GM12892 (cell line): ENCODE results near the gene DEXI.

Source experiments
- DNase-seq: peaks from one replicate; pipeline ENCODE4 v3.0.0; 2011; ENCODE audit not compliant: insufficient read length
- FAIRE-seq: peaks from 2 replicates; lab custom pipeline; 2011; peaks lifted over from hg19 to GRCh38; lab: Jason Lieb, UNC
- POLR2A ChIP-seq: IDR thresholded peaks from 2 replicates; pipeline ENCODE4 v1.6.1; 2011; ENCODE audit warnings: low read depth, low read length, control low read depth
- POLR2AphosphoS5 ChIP-seq: IDR thresholded peaks from 2 replicates; pipeline ENCODE4 v1.6.1; 2011; ENCODE audit warnings: low read depth, low read length, control low read depth
- TAF1 ChIP-seq: IDR thresholded peaks from 2 replicates; pipeline ENCODE4 v1.6.1; 2011; ENCODE audit warnings: low read depth, mild to moderate bottlenecking, control low read depth, low read length, borderline replicate concordance

DEXI gene

DNA sequence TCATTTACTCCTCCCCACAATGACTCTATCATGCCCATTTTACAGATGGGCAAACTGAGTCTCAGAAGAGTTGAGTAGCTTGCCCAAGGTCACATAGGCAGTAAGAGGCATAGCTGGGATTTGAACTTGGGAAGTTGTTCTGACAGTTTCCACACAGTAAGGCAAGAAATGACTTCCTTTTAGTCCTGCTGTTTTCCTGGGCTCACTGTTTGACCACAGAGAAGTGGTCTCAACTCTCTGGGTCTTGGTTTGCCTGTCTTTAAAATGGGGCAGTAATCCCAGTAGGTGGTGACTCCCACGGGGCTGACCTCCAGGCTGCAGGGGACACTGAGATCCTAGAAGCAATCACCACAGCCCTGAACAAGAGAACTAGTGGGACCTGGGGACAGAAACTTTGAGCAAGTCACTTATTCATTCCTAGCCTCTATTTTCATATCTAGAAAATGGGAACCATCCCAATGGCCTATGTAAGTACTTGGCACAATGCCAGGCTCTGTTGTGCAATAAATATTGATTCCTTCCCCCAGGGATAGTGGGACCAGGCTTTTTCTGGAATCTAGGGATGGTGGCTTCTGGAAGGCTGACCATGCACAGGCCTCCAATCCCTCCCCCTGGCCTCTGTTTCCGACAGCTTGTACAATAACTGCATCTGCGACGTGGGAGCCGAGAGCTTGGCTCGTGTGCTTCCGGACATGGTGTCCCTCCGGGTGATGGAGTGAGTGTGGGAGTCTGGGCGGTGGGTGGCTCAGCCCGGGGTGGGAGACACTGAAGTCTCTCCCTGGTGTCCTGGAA lies 20.5 kb downstream of the DEXI start:
- no peak for TF ChIP-seq TAF1
- no peak for TF ChIP-seq POLR2AphosphoS5
- TF ChIP-seq POLR2A: 0 out of 2 replicates have a peak, but pooled peaks have one; percentile 10
- no peak for DNase-seq
- FAIRE-seq: no peak

GRCh38 chr16:10920726-10921427 lies 21.4 kb downstream of the DEXI start:
- FAIRE-seq: no peak

GRCh38 chr16:10919003-10919351 lies 23.3 kb downstream of the DEXI start:
- DNase-seq: no peak
- TF ChIP-seq POLR2AphosphoS5 (no peak), POLR2A (no peak), TAF1 (no peak)
- FAIRE-seq: no peak

More at GRCh38 chr16:10920726-10921427, 21.4 kb downstream of the DEXI start:
- TF ChIP-seq TAF1 (no peak), POLR2AphosphoS5 (no peak), POLR2A (no peak)
- no peak for DNase-seq

DNA sequence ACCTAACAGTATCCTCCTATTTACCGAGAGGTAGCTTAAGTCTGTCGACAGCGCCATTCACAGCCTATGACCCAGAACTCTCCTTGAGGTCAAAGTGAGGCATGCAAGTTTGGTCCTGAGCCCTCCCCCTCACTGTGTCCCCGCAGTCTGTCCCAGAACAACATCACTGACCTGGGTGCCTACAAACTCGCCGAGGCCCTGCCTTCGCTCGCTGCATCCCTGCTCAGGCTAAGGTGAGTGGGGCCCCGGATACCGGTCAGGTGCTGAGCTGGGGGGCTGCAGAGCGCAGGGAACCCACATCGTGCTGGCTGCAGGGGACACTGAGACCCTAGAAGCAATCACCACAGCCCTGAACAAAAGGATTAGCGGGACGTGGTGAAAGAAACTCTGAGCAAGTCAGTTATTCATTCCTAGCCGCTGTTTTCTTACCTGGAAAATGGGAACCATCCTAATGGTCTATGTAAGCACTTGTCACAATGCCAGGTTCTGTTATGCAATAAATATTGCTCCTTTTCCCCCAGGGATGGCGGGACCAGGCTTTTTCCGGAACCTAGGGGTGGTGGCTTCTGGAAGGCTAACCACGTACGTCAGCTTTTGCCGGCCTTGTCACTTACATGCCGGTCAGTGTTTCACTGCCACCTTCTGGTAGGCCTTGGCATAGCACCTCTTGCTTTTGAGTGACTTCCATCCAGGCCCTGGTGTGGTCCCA lies 23.8 kb downstream of the DEXI start:
- TF ChIP-seq TAF1 (no peak), POLR2AphosphoS5 (0 out of 2 replicates have a peak, but pooled peaks have one; percentile 42)
- FAIRE-seq (peak; percentile 95), DNase-seq (peak; percentile 65)

- DNase-seq (no peak), FAIRE-seq (no peak)
- TF ChIP-seq POLR2A (no peak), TAF1 (no peak), POLR2AphosphoS5 (no peak)
Observed at GRCh38 chr16:10916534-10916933, 25.7 kb downstream of the DEXI start.

GRCh38 chr16:10911267-10911666 lies 31.0 kb downstream of the DEXI start:
- TF ChIP-seq TAF1 (no peak), POLR2AphosphoS5 (no peak), POLR2A (no peak)
- FAIRE-seq (no peak), DNase-seq (no peak)

GRCh38 chr16:10907757-10908045 lies 34.6 kb downstream of the DEXI start:
- TF ChIP-seq POLR2AphosphoS5 (no peak), TAF1 (no peak), POLR2A (no peak)
- FAIRE-seq: no peak
- no peak for DNase-seq

DNA sequence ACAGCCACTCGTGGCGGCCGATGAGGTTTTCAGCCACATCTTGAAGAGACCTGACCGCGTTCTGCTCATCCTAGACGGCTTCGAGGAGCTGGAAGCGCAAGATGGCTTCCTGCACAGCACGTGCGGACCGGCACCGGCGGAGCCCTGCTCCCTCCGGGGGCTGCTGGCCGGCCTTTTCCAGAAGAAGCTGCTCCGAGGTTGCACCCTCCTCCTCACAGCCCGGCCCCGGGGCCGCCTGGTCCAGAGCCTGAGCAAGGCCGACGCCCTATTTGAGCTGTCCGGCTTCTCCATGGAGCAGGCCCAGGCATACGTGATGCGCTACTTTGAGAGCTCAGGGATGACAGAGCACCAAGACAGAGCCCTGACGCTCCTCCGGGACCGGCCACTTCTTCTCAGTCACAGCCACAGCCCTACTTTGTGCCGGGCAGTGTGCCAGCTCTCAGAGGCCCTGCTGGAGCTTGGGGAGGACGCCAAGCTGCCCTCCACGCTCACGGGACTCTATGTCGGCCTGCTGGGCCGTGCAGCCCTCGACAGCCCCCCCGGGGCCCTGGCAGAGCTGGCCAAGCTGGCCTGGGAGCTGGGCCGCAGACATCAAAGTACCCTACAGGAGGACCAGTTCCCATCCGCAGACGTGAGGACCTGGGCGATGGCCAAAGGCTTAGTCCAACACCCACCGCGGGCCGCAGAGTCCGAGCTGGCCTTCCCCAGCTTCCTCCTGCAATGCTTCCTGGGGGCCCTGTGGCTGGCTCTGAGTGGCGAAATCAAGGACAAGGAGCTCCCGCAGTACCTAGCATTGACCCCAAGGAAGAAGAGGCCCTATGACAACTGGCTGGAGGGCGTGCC lies 35.1 kb downstream of the DEXI start:
- DNase-seq: no peak
- no peak for FAIRE-seq
- TF ChIP-seq POLR2A (no peak), POLR2AphosphoS5 (no peak), TAF1 (no peak)

DNA sequence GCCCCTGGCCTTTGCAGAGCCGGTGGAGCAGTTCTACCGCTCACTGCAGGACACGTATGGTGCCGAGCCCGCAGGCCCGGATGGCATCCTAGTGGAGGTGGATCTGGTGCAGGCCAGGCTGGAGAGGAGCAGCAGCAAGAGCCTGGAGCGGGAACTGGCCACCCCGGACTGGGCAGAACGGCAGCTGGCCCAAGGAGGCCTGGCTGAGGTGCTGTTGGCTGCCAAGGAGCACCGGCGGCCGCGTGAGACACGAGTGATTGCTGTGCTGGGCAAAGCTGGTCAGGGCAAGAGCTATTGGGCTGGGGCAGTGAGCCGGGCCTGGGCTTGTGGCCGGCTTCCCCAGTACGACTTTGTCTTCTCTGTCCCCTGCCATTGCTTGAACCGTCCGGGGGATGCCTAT lies 35.8 kb downstream of the DEXI start:
- TF ChIP-seq TAF1 (no peak), POLR2AphosphoS5 (no peak), POLR2A (no peak)
- FAIRE-seq (no peak), DNase-seq (no peak)

GRCh38 chr16:10902999-10903398 lies 39.3 kb downstream of the DEXI start:
- DNase-seq (no peak), FAIRE-seq (no peak)
- TF ChIP-seq POLR2A (no peak), POLR2AphosphoS5 (no peak), TAF1 (no peak)

GRCh38 chr16:10897134-10897533 lies 45.1 kb downstream of the DEXI start:
- FAIRE-seq (peak; percentile 65), DNase-seq (no peak)
- TF ChIP-seq TAF1: no peak
- no peak for TF ChIP-seq POLR2A
- TF ChIP-seq POLR2AphosphoS5: no peak
